GM12874 (cell line): ENCODE data around the gene EFHC1.

Source experiments
- CTCF ChIP-seq: IDR thresholded peaks from 2 replicates; pipeline ENCODE4 v1.5.1; 2011; ENCODE audit warnings: low read depth, mild to moderate bottlenecking, control low read depth, low read length, moderate library complexity; ENCODE audit not compliant: insufficient read depth

The EFHC1 gene

GRCh38 chr6:52377538-52378221 is 42.5 kb upstream of the EFHC1 start:
- TF ChIP-seq CTCF: no peak

- TF ChIP-seq CTCF: no peak
Measured at GRCh38 chr6:52381249-52381648, 38.9 kb upstream of the EFHC1 start.

GRCh38 chr6:52384145-52384766 is 35.9 kb upstream of the EFHC1 start:
- TF ChIP-seq CTCF: no peak

- no peak for TF ChIP-seq CTCF
Measured at GRCh38 chr6:52385074-52385473, 35.1 kb upstream of the EFHC1 start.

- no peak for TF ChIP-seq CTCF
Measured at GRCh38 chr6:52388790-52389189, 31.4 kb upstream of the EFHC1 start.

GRCh38 chr6:52389264-52389625 is 30.9 kb upstream of the EFHC1 start:
- no peak for TF ChIP-seq CTCF

GRCh38 chr6:52389626-52390360 is 30.3 kb upstream of the EFHC1 start:
- TF ChIP-seq CTCF: no peak
